GM20431 (cell line): ENCODE data around the gene NGEF.
"Not testable (repeated sequence)": the region's sequence is repeated elsewhere in the genome, so short reads cannot be mapped to it uniquely, and the experiment has no call there.

Experiments
- in situ Hi-C: fragments of 300-500 bp; cut with MseI, MboI; formaldehyde crosslinking; loops from one replicate; pipeline ENCODE4 v1.15.0; 2020; ENCODE audit warnings: low sequenced_read_pairs; ENCODE audit not compliant: unreplicated experiment

NGEF gene

GRCh38 chr2:233013027-233013461 lies at the start of gene NGEF:
NGEF (minus strand) TSS chr2:233013256; CDS start chr2:232974890, 38,366 bp downstream.
- in situ Hi-C loops: no loop called here

GRCh38 chr2:233062451-233062850 lies 49.4 kb upstream of the NGEF start:
- in situ Hi-C loops: no loop called here

DNA sequence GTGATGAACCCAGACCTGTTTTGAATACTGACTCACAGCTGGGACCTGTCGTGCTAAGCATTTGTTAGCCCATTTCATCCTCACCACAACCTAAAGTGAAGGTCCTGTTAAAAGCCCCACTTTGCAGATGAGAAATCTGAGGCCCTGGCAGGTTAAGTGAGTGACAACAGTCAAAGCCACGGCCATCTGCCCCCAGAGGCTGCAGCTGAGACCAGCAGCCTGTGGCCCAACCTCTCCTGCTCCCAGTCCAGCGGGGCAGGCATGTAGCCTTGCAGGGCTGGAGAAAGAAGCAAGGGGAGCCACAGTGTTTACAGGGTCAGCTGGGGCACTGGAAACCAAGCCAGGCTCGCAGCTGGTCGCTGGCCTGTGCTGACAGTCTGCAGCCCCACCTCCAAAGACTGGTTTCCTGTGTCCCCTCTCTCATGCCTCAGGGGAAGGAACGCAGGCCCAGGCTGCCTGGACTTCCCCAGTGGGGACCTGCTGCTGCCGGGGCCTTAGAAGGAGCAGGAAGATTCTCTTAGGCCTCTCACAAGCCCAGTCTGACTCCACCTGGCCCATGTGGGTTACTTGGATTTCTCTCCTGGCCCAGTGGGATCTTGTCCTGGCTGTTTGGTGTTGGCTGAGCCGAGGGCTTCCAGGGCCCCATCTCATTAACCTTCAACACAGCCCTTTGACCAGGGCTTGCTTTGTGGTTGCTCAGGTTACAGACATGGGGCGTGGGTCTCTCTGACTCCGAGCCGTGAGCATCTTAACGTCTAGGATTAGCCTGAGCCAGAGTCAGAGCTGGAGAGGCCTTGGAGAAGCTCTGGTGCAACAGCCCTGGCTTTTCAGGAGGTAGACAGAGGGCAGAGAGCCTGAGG lies 48.8 kb upstream of the NGEF start:
- in situ Hi-C loops: no loop called here

DNA sequence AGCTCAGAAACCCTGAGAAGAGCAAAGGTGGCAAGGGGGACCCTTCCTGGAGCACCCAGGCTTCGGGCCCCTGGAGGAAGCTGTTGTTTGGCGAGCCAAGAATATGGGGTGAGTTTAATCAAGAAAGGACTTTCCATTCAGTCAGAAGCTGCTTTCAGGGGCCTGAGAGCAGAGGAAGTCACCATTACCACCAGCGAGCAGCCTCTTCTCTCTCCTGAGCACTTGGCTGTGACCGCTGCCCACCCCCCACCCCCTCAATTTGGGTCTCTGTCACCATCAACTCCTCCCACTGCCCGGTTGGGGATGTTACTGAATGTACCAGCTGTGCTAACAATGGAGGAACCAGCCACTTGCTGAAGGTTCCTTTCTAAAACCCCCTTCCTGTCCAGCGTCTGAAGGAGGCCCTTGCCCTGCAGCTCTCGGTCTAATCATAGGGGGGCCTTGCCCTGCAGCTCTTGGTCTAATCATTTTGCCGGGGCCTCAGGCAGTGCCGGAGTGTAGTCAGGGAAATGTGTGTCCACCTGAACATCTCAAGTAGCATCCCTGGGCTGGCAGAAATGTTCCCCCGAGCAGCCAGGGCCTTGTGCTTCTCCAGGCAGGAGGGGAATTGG lies 48.0 kb upstream of the NGEF start:
- in situ Hi-C loops: no loop called here

DNA sequence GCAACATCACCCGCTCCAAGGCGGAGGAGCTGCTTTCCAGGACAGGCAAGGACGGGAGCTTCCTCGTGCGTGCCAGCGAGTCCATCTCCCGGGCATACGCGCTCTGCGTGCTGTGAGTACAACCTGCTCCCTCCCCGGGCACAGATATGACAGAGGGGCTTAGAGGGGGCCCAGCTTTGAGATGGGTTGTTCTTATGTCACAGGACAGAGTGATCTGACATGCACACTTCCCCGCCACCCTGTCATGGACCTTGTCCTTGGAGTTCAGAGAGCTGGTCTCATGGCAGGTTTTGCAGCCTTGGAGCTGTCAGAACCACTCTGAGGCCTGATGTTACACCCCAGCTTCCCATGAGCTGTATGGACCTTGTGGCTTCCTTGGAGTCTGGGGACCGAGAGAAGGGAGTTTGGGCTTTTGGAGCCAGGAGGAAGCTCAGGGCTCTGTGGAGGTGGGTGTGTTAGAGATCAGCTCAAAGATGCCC lies 47.5 kb upstream of the NGEF start:
- in situ Hi-C loops: no loop called here

DNA sequence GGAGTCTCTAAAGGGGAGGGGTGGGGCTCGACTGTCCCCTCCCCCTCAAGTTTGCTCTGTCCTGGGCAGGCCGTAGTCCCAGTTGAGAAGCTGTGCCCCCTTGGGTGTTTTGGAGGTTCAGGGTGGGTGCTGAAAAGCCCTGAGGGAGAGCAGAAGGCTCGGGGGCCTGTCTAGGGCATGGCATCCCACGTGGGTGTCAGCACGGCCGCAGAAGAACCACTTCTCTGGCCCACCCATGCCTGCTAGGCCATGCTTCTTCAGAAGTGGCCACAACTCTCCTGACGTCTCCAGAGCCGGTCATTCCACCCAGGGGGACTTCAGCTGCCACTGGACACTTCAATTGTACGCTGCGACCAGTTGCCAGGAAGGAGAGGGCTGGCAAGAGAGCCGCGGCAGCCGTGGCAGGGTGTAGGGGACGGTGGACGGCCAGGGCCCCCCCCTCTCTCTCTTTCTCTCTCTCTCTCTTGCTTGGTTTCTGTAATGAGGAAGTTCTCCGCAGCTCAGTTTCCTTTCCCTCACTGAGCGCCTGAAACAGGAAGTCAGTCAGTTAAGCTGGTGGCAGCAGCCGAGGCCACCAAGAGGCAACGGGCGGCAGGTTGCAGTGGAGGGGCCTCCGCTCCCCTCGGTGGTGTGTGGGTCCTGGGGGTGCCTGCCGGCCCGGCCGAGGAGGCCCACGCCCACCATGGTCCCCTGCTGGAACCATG lies 46.9 kb upstream of the NGEF start, which contains the start of gene INPP5D:
Gene INPP5D, plus strand, starts transcription at position 546 of the 704 bp plus-strand sequence. Its CDS starts 137 bp downstream, at position 683.
- in situ Hi-C loops: no loop called here

GRCh38 chr2:233059547-233059796 lies 46.4 kb upstream of the NGEF start:
- in situ Hi-C loops: no loop called here

- in situ Hi-C loops: no loop called here
These were observed 45.9 kb upstream of the NGEF start for GRCh38 chr2:233058717-233059546.

GRCh38 chr2:233056961-233057605 lies 44.0 kb upstream of the NGEF start:
- in situ Hi-C loops: no loop called here

GRCh38 chr2:233055362-233055761 lies 42.3 kb upstream of the NGEF start:
- in situ Hi-C loops: no loop called here

DNA sequence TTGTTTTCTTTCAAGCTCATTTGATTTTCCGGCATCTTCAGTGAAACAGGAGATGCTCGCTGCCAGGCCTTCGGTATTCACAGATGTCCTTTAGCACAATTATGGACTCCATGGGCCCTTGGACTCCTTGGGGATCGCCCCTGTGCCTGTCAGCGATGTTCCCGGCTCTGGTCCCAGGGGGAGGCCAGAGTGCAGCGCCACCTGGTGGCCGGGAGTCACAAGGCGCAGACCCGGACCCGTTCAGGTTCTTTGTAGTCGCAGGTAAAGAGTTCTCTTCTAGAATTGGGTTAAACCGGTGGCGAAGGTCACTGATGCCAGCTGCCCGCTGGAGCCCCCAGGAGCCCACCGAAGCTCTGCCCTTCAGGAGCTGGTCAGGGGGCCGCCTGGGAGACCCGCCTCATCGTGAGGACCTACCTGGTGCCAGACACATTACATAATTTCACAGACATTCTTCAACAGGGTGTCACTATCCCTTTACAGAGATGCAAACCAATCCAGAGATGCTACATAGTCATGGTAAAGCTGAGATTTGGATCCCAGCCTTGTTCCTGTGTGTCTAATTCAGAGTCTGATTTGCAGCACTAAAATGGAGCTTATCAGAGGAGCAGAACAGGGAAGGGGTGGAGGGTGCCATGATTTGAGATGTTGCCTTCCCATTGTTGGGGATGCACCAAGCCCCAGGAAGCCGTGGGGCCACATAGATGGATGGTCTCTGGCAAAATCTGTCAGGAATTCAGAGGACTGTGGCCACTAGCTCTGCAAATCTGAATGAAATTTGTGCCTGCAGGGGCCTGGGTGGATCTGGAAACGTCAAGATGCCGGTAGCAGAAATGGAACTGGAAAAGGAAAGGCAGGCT lies 41.1 kb upstream of the NGEF start:
- in situ Hi-C loops: no loop called here

- in situ Hi-C loops: not testable (repeated sequence)
These were observed 39.5 kb upstream of the NGEF start for GRCh38 chr2:233052517-233052916.

DNA sequence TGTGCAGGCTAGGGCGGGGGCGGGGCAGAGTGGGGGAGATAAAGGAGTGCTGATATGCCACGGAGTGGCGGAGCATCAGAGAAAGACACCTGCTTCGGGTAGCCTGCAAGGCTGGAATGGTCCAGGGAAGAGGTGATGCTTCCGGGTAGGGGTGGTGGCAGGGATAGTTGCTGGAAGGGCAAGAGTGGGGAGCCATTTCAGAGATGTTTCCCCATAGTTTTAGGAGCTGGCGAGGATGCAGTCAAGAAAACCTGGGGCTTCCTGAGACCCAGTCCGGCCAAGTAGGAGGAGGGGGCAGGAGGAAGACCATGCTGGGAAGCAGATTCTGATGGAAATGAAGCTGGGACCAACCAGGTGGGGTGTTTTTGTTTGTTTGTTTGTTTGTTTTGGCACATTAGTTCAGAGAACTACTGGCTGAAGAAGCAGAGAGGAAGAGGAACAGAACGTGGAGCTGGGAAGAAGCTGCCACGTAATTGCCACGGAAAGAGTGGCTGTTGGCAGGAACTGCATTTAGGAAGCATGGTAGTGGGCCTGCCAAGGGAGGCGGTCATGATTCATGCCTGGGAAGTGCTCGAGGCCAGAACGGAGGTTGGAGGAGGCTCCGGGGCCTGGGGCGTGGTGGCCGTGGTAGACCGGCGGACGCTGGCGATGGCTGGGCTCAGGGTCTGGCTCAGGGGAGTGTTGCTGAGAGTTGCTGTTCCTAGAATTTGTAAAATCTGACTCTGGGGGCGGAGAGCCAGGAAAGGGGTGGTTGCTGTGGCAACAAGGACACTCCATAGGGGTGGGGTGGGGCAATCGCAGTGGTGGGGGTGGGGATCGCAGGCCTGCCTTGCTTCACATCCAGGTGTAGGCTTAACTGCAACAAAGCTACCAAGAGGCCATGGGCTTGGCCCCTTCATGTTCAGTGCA lies 38.4 kb upstream of the NGEF start:
- in situ Hi-C loops: no loop called here

- in situ Hi-C loops: loop anchor here (25.0 kb wide), 1 partner anchor 437 kb away; no protein-coding TSS in a partner anchor
These were observed 36.2 kb upstream of the NGEF start for GRCh38 chr2:233049194-233049761.

- in situ Hi-C loops: loop anchor here (25.0 kb wide), 1 partner anchor 436 kb away; no protein-coding TSS in a partner anchor
These were observed 35.6 kb upstream of the NGEF start for GRCh38 chr2:233048569-233049193.

- in situ Hi-C loops: loop anchor here (25.0 kb wide), 1 partner anchor 435 kb away; no protein-coding TSS in a partner anchor
These were observed 34.6 kb upstream of the NGEF start for GRCh38 chr2:233047667-233048066.

- in situ Hi-C loops: loop anchor here (25.0 kb wide), 1 partner anchor 435 kb away; no protein-coding TSS in a partner anchor
These were observed 34.1 kb upstream of the NGEF start for GRCh38 chr2:233047206-233047605.
